MM.1S (cell line): Measurements from ENCODE around the gene TMEM273.

ENCODE experiments used
- CTCF ChIP-seq: fragments of 300-600 bp; sonication (generic); IDR thresholded peaks from 2 replicates; pipeline ENCODE4 v1.5.1; 2016; ENCODE audit warnings: antibody characterized with exemption, low read length, mixed read lengths
- EZH2 ChIP-seq: fragments of 300-600 bp; sonication (generic); optimal IDR thresholded peaks from 2 replicates; pipeline ENCODE3; 2017; ENCODE audit warnings: low read depth, mild to moderate bottlenecking, antibody characterized with exemption, low read length, mixed read lengths
- EZH2phosphoT487 ChIP-seq: fragments of 300-600 bp; sonication (generic); IDR thresholded peaks from 2 replicates; pipeline ENCODE4 v1.6.1; 2018; ENCODE audit warnings: antibody characterized with exemption, low read length

GRCh38 chr10:49140304-49141177, 47.6 kb downstream of the TMEM273 start:
- TF ChIP-seq CTCF: no peak
- no peak for TF ChIP-seq EZH2
- TF ChIP-seq EZH2phosphoT487: no peak
